Forelimb muscle (tissue), 1 donor: ENCODE results near the gene RBX1. TPM values are rescaled to one million over a fixed set of nuclear protein-coding genes. Genes with fewer than 3 reads are reported as not detected.
"Not testable (repeated sequence)": the region's sequence is repeated elsewhere in the genome, so short reads cannot be mapped to it uniquely, and the experiment has no call there.

ENCODE experiments used
- DNase-seq: peaks from one replicate; pipeline ENCODE4 v3.0.0-alpha.2; 2013; ENCODE audit warnings: low read depth
- polyA plus RNA-seq: library from polyadenylated mRNA; unstranded; fragments of 120-200 nt; gene quantifications from one replicate; pipeline ENCODE4 v1.2.1, GENCODE V29; 2013; ENCODE audit not compliant: insufficient read length

The RBX1 gene
- polyA plus RNA-seq, 1 donor, result 63.4 TPM

GRCh38 chr22:40972587-40972986, 21.4 kb downstream of the RBX1 start:
- DNase-seq, result no peak

DNA sequence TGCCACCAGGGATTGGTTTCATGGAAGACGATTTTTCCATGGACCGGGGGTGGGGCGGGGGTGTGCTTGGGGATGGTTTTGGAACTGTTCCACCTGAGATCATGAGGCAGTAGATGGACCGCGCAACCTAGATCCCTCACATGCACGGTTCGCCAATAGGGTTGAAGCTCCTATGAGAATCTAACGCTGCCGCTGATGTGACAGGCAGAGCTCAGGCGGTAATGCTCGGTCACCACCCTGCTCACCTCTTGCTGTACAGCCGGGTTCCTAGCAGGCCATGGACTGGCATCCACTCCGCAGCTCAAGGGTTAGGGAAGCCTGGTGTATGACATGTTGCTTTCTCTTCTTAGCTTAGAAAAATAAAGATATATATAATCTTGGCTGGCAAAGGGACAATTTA, 22.0 kb downstream of the RBX1 start:
- DNase-seq, result no peak

DNA sequence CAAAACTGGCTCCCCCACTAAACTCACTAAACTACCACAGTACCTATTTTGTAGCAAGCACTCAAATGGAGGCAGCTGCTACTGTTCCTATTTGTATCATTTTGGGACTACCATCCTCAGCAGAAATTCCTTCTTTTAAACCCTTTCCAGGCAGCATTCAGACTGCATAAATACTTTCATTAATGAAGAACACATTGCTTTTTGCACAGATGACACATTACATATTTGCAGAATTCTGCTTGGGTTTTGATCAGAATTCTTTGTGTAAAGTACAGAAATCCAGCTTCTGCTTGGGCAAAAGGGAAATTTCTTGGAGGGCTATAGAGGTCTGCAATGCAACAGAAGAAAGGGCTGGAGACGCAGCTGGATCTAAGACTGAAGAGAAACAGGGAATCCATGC, 24.2 kb downstream of the RBX1 start:
- no peak for DNase-seq

DNA sequence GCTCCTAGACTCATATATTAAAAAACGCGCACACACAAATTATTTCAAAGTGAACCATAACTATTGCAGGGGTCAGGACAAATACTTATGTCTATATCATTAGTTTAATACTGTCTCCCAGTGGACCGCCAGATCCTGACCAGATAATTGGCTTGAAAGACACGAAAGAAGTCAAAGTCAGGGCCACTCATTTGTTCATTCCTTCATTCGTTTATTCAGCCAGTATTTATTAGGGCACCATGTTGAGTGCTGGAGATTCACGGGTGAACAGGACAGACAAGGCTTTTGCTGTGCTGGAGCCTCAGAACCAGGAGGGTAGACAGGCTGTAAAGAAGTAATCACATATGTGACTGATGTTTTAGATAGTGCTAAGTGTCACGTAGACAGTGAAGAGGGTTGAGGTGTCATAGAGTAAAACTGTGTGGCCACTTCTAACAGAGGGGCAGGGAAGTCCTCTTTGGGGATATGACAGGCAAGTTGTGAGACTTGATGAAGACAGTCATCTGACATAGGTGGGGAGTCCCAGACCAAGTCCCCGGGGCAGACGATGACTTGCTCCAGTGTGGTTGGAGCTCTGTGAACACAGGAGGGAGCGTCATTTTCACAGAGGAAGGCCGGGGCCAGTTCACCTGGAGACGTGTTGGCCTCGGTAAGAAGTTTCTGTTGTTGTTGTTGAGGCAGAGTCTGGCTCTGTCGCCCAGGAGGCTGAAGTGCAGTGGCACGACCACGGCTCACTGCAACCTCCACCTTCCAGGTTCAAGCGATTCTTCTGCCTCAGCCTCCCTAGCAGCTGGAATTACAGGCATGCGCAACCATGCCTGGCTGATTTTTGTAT, 25.9 kb downstream of the RBX1 start:
- DNase-seq, result no peak

DNA sequence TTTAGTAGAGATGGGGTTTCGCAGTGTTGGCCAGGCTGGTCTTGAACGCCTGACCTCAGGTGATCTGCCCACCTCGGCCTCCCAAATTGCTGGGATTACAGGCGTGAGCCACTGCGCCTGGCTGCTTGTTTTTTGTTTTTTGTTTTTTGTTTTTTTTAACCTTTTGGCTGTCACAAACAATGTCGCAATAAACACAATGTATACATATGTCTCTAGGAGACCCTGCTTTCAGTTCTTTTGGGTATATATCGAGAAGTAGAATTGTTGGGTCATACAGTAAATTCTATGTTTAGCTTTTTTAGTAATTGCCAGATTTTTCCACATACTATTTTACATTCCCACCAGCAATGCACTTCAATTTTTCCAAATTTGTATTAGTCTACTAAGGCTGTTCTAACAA, 28.0 kb downstream of the RBX1 start:
- DNase-seq, result no peak

- DNase-seq, result no peak
Observed at GRCh38 chr22:40979871-40980270, 28.7 kb downstream of the RBX1 start.

DNA sequence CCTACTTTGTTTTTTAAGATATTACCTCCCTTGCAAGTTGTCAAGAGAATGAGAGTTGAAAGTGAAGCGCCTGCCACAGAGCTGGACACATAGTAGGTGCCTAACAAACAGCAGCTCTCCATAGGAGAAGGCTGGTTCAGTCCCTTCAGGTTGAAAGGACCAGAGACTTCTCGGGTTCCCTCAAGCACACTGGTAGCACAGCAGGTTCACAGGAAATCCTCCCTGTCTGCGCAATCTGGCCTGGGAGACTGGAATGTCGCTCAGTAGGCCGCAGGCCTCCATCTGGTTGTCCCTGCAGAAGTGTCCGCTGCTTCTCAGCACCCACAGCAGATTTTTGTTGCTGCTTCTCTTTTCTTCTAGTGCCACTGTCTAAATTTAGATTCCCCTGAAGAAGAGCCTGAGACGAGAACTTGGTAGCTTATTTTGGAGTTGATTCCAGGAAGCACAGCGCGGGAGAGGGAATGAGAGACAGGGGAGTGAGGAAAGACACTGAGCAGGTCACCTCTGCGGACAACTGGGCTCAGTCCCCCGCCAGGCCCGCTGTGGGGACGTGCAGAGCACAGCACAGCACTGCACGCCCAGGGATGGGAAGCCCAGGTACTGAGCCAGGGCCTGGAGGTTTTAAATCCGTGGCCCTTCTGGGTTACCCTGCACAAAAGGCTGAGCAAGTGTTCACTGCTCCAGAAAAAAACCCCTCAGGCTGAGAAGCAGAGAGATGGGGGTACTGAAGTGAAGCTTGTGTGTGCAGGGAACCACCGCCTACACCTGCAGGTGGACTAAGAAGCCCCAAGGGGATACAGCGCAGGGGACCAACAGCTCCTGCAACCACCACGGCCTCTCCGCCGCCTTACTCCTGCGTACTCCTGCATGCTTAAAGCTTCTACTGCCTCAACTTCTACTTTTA, 31.6 kb downstream of the RBX1 start:
- DNase-seq, result no peak

DNA sequence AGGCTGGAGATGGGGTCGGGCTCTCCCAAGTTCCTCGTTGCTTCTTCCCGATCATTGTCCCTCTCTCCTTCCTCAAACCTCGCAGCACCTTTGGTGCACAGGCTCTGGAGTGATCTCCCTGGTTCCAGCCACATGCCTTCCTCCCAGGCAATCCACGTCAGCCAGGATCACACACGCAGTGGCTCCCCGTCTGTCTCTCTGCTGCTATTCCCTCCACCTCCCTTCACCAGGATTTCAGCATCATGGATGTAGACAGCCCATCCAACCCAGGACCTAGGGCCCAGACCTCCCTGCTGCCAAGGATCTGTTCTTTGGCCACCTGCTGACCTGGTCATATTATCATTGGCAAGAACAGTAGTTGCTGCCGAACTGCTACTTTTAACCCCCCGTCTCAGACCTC, 40.1 kb downstream of the RBX1 start:
- DNase-seq, result no peak

- DNase-seq, result no peak
Observed at GRCh38 chr22:40995821-40996220, 44.6 kb downstream of the RBX1 start.

DNA sequence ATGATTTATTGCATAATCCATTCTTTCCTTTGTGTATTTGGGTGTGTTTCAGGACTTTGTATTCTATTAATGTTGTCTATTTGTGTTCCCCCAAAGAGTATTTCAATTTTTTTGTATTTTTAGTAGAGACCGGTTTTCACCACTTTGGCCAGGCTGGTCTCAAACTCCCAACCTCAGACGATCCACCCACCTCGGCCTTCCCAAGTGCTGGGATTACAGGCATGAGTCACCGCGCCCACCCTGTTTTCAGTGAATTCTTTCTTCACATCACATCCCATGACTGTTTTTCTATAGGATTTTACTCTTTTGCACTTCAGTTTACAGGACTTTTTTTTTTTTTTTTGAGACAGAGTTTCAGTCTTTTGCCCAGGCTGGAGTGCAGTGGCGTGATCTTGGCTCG, 46.3 kb downstream of the RBX1 start:
- DNase-seq, result no peak

DNA sequence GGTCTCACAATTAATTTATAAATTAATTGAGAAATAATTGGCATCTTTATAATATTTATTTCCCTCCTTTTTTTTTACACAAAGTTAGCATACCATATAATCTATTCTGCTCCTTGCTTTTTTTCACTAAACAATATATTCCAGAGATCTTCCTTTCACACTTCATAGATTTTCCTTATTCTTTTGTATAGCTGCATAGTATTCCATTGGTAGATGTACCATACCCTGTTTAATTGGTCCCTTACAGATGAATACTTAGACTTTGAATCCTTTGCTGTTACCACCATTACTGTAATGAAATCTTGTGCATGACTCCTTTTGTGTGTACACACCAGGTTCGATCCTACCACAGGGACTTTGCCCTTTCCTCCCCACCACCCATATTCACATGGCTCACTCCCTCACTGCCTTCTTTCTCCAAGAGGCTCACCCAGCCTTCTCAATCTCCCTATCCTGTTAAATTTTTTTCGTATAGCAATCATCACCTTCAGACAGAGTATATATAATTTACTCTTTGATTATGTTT, 48.9 kb downstream of the RBX1 start:
- DNase-seq, result no peak

DNA sequence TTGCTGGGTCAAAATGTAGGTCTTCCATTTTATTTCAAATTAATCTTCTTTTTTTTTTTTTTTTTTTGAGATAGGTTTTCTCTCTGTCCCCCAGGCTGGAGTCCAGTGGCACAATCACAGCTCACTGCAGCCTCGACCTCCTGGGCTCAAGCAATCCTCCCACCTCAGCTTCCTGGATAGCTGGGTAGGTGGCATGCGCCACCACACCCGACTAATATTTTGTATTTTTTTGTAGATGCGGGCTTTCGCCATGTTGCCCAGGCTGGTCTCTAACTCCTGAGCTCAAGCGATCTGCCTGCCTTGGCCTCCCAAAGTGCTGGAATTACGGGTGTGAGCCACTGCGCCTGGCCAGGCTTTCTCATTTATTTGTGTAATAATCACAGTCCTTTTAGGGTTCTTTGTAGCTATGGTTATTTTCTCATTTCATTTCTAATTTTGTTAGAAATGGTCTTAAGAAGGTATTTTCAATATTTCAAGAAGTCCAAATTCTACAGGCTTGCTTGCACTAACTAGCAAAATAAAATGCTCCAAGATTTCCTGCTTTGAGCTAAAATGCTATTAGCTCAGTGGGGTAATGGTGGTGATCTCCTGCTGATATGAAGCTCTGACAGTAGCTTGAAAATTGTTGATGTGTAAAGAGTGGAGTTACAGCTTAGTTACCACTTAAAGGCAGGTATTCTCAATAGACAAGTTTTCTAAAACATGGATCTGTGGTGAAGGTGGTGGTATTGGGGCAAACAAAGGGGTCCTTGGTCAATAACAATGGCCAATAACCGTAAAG, 50.0 kb downstream of the RBX1 start:
- no peak for DNase-seq

DNA sequence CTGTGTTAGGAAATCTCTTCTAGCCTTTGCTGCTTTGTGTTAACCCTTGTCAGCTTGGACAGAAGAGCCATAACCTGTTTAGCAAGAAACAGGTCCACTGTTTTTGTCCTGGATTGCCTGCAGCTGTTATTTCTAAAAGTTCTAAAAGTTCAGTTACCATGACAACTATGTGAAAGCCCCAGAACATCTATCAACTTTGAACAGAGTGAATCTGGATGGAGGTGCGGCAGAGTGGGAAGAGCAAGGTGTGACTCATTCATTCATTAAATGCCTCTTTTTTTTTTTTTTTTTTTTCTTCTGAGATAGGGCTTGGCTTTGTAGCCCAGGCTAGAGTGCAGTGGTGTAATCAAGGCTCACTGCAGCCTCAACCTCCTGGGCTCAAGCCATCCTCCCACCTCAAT, 50.5 kb downstream of the RBX1 start:
- DNase-seq, result no peak

DNA sequence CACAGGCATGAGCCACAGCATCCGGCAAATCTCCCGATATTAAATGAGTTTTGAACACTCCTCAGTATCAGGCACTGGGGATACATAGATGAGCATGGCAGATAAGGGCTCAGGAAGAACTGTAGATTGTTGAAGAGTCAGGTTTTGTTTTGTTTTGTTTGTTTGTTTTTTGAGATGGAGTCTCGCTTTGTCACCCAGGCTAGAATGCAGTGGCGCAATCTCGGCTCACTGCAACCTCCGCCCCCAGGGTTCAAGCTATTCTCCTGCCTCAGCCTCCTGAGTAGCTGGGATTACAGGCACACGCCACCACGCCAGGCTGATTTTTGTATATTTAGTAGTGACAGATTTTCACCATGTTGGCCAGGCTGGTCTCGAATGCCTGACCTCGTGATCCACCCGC, 51.2 kb downstream of the RBX1 start:
- DNase-seq, result not testable (repeated sequence)

DNA sequence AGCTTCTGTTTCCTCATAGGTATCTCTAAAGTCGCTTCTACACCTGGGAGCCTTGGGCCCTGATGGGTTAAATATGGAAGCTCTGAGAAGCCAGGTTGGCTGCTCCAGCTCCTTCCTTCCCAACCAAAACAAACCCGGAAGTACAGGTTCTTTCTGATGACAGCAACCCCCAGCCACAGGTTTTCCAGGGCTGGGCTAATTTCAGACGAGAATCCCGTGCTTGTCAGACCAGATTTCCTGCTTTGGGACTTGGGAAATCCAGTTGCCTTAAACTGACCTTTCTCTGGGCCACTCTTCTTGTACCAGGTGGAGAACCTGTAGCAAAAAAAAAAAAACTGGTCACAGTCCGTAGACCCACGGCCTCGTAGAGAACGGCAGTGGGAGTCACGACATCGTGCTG, 51.9 kb downstream of the RBX1 start:
- no peak for DNase-seq

- DNase-seq, result no peak
Observed at GRCh38 chr22:41003976-41004375, 52.8 kb downstream of the RBX1 start.

DNA sequence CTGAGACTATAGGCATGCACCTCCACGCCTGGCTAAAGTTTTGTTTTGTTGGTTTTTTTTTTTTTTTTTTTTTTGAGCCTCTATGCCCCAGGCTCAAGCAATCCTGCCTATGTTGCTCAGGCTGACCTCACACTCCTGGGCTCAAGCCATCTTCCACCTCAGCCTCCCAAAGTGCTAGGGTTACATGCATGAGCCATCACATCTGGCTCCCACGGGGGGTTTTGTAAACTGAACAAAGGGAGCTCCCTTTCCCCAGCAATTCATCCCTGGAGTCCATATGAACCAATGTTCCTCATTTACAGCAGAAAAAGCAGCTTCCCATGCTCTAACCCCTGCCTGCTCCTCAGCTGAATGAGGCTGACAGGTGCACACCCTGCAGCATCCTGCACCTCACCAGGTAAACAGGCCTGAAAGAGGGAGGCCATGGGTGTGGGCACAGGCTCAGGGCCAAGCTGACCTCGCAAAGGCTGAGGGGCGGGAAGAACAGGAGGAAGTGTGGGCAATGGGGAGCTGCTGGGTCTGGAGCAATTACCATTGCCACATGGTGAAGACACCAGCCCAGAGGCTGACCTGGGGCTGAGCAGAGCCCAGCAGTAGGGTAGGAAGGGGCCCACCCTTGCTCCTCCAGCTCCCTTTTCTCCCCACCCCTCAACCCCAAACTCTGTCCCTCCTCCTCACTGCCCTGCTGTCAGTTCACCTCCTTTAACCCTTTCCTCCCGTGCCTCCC, 58.2 kb downstream of the RBX1 start:
- no peak for DNase-seq

- no peak for DNase-seq
Observed at GRCh38 chr22:41015003-41015402, 63.8 kb downstream of the RBX1 start.

- no peak for DNase-seq
Observed at GRCh38 chr22:41021061-41021612, 70.0 kb downstream of the RBX1 start.

DNA sequence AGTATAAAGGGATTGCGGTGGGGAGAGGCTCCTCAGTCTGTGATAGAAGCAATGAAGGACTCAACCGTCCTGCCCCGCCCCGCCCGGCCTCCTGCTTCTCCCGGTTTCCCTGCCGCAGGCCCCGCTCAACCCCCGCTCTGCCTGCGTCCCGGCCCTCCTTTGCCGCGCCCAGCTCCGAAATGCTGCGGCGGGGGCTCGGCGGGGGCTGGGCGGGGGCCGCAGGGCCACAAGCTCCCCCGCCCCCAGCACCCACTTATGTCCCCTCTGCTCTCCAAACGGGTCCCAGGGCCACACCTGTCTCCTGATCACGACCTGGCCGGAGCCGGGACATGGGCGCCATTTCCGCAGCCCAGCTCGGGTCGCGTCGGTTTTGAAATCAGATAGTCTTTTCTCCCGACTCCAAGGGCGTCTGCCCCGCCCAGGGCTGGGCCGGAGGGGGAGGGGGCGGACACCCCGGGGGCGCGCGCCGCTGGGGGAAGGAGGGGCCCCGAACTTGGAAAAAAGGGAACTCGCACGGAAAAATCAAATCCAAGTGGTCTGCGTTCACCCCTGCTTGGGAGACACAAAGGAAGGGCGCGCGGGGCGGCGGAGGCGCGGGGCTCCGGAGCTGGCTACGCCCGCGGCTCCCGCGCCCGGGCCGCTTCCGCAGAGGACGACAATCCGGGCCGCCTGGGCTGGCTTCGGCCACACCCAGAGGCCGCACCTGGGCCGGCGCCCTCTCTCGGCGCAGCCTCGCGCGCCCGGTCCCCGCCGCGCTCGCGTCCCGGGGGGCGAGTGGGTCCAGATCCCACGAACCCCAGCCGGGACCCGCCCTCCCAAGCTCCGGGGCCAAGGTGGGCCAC, 70.7 kb downstream of the RBX1 start:
- no peak for DNase-seq
